Keratinocyte (primary cell): ENCODE results near the gene ZBTB7A. TPM values are rescaled to one million over a fixed set of nuclear protein-coding genes. Genes with fewer than 3 reads are reported as not detected.

Source experiments
- DNase-seq: peaks from one replicate; pipeline ENCODE4 v3.0.0-alpha.2; 2011; ENCODE audit warnings: low read depth, missing footprints, low spot score
- FAIRE-seq: peaks from 2 replicates; lab custom pipeline; 2011; peaks lifted over from hg19 to GRCh38; lab: Jason Lieb, UNC
- H2AFZ ChIP-seq: 2 replicates; pipeline ENCODE4 v1.6.0; 2012; ENCODE audit warnings: low read length, control low read depth, inconsistent platforms; ENCODE audit not compliant: control insufficient read depth
- H3K27ac ChIP-seq: 2 replicates; pipeline ENCODE4 v1.5.1; 2011; ENCODE audit warnings: low read length; ENCODE audit not compliant: control insufficient read depth, insufficient read depth
- H3K27me3 ChIP-seq: 3 replicates; pipeline ENCODE4 v1.6.0; 2011; ENCODE audit warnings: low read length; ENCODE audit not compliant: control insufficient read depth, insufficient read depth; ENCODE audit errors: extremely low read depth
- H3K36me3 ChIP-seq, 2 experiments: 2 replicates in 1 of 2; 3 replicates in 1 of 2; pipeline ENCODE4 v1.5.1; 2011; ENCODE audit warnings: low read length in 2 of 2, mild to moderate bottlenecking in 1 of 2; ENCODE audit not compliant: control insufficient read depth in 2 of 2, insufficient read depth in 2 of 2; ENCODE audit errors: extremely low read depth in 1 of 2
- H3K4me1 ChIP-seq: 3 replicates; pipeline ENCODE4 v1.5.1; 2011; ENCODE audit warnings: low read length; ENCODE audit not compliant: control insufficient read depth, insufficient read depth; ENCODE audit errors: extremely low read depth
- H3K4me2 ChIP-seq: 3 replicates; pipeline ENCODE4 v1.6.0; 2011; ENCODE audit warnings: low read depth, low read length; ENCODE audit not compliant: control insufficient read depth, insufficient read depth; ENCODE audit errors: extremely low read depth
- H3K4me3 ChIP-seq, 3 experiments: fragments of 200-600 bp in 1 of 3; sonication (generic) in 1 of 3; 2 replicates in 2 of 3; 3 replicates in 1 of 3; pipeline ENCODE4 v1.5.1; 2011 to 2016; ENCODE audit warnings: low read length in 3 of 3, mild to moderate bottlenecking in 3 of 3, control low read depth in 2 of 3, inconsistent platforms in 1 of 3, low read depth in 1 of 3, mixed read lengths in 1 of 3, mixed run types in 1 of 3, moderate library complexity in 1 of 3; ENCODE audit not compliant: control insufficient read depth in 2 of 3, insufficient read depth in 2 of 3; ENCODE audit errors: extremely low read depth in 1 of 3
- H3K79me2 ChIP-seq: 2 replicates; pipeline ENCODE4 v1.6.0; 2012; ENCODE audit warnings: low read length; ENCODE audit not compliant: control insufficient read depth, insufficient read depth
- H3K9ac ChIP-seq: 3 replicates; pipeline ENCODE4 v1.6.0; 2011; ENCODE audit warnings: low read length; ENCODE audit not compliant: control insufficient read depth, insufficient read depth; ENCODE audit errors: extremely low read depth
- H3K9me1 ChIP-seq: 3 replicates; pipeline ENCODE4 v1.6.0; 2011; ENCODE audit warnings: low read length; ENCODE audit not compliant: control insufficient read depth, insufficient read depth; ENCODE audit errors: extremely low read depth
- H3K9me3 ChIP-seq: 2 replicates; pipeline ENCODE4 v1.5.1; 2012; ENCODE audit warnings: low read depth, low read length; ENCODE audit not compliant: control insufficient read depth
- H4K20me1 ChIP-seq: 3 replicates; pipeline ENCODE4 v1.6.0; 2011; ENCODE audit warnings: low read length; ENCODE audit not compliant: control insufficient read depth, insufficient read depth; ENCODE audit errors: extremely low read depth
- EZH2 ChIP-seq: IDR thresholded peaks from one replicate; pipeline ENCODE4 v1.6.1; 2012; ENCODE audit warnings: inconsistent platforms, mild to moderate bottlenecking, low read length, moderate library complexity
- dilution Hi-C: fragments of 300-500 bp; cut with MboI; formaldehyde crosslinking; loops from one replicate; pipeline ENCODE4 v1.7.0; 2020; ENCODE audit warnings: low sequenced_read_pairs; ENCODE audit not compliant: extremely low pct_ligation_motif_present
- polyA plus RNA-seq, 5 experiments: library from polyadenylated mRNA; depleted of rRNA in 3 of 5; stranded (reverse) in 3 of 5; stranded (forward) in 1 of 5; unstranded in 1 of 5; fragments of >200 nt; gene quantifications; 1 replicate in 1 of 5; 2 replicates in 3 of 5; 3 replicates in 1 of 5; pipeline versions ENCODE4 v1.2.1 to v1.2.3, GENCODE V29; 2011 to 2012; ENCODE audit warnings: missing spikeins in 2 of 5, low read depth in 1 of 5, low replicate concordance in 1 of 5
- TF ChIP-seq, protein P1 (sequence below), 3 experiments: IDR thresholded peaks in 1 of 3; conservative IDR thresholded peaks in 1 of 3; optimal IDR thresholded peaks in 1 of 3; 2 replicates in 2 of 3; 3 replicates in 1 of 3; pipeline versions ENCODE3 to v1.5.1; 2011; ENCODE audit warnings: low read length in 3 of 3, mild to moderate bottlenecking in 3 of 3, moderate library complexity in 2 of 3, control low read depth in 1 of 3, inconsistent platforms in 1 of 3; ENCODE audit not compliant: insufficient read depth in 2 of 3; ENCODE audit errors: extremely low read depth in 1 of 3

ZBTB7A gene
- polyA plus RNA-seq, 1 donor (not counting 4 experiments of a cell fraction or from before 2014, with no cell fraction given) = 3.7 TPM

DNA sequence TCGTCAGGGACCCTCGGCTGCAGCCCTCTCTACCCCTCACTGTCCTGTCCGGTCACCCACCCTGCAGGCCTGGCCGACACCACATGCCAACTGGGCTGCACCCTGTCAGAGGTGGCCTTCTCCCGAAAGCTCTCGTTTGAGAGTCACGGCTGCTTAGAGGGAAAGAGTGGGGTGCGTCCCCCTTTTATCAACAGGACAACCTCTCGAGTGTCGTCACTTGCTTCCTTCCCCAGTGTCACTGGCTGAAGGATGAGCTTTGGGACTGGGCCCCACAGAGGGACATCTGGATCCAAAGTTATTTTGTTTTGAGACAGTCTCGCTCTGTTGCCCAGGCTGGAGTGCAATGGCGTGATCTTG lies 28.8 kb upstream of the ZBTB7A start:
- Histone ChIP-seq H3K79me2 (no peaks in the 10 kb centered on the region), H3K27ac (no peak overlapping the region), H3K4me1 (no peaks in the 10 kb centered on the region), H3K27me3 (no peaks in the 10 kb centered on the region), H3K9me3 (no peaks in the 10 kb centered on the region), H3K4me3 (no peak overlapping the region), H4K20me1 (no peaks in the 10 kb centered on the region), H3K36me3 (peaks cover 14 to 30% of the 10 kb centered on the region in 2 experiments), H3K4me2 (no peak overlapping the region), H3K9me1 (no peaks in the 10 kb centered on the region), H2AFZ (no peak overlapping the region), H3K9ac (no peak overlapping the region)
- FAIRE-seq = no peak
- DNase-seq = no peak
- dilution Hi-C loops = no loop called here
- TF ChIP-seq EZH2 = no peak
- TF ChIP-seq, protein P1, sequence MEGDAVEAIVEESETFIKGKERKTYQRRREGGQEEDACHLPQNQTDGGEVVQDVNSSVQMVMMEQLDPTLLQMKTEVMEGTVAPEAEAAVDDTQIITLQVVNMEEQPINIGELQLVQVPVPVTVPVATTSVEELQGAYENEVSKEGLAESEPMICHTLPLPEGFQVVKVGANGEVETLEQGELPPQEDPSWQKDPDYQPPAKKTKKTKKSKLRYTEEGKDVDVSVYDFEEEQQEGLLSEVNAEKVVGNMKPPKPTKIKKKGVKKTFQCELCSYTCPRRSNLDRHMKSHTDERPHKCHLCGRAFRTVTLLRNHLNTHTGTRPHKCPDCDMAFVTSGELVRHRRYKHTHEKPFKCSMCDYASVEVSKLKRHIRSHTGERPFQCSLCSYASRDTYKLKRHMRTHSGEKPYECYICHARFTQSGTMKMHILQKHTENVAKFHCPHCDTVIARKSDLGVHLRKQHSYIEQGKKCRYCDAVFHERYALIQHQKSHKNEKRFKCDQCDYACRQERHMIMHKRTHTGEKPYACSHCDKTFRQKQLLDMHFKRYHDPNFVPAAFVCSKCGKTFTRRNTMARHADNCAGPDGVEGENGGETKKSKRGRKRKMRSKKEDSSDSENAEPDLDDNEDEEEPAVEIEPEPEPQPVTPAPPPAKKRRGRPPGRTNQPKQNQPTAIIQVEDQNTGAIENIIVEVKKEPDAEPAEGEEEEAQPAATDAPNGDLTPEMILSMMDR (optimal IDR thresholded peaks at IDR 0.05 in 1 of 3, IDR thresholded peaks at IDR 0.05 in 1 of 3, conservative IDR thresholded peaks at IDR 0.05 in 1 of 3; ENCODE audit: extremely low read depth in 1 of 3, insufficient read depth in 2 of 3, low read length in 3 of 3) = no peak

DNA sequence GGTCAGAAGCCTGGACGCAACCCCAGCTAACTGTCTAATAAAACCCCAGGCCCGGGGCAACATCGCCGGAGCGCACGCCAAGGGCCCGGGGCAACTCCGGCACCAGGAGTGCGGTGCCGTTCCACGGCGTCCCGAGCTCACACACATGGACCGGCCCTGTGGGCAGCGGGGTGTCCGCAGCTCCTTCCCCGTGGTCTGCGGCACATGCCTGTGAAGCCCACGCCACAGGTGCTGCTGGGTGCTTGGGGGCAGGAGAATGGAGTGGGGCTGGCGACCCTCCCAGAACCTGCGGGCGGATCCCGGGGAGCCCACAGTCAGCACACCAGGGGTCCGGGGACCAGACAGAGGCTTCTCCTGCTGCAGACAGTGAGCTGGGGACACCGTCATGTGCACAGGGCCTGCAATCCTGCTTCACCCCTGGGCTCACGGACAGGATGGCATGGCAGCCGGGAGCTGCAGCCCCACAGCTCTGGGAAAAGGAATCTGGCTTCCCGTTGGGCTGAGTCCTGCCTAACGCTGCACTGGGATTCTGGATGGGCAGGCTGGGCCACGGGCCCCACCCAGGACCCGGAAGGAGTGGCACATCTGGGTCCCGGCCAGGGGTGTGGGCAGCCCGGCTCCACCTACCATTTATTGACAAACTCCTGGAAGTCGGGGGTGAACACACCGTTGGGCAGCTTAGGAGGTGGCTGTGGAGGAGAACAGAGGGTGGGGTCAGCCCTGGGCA lies 28.2 kb upstream of the ZBTB7A start:
- no peak overlapping the region for H3K9ac ChIP-seq
- no peaks in the 10 kb centered on the region for H3K9me1 ChIP-seq
- H3K79me2 ChIP-seq = no peaks in the 10 kb centered on the region
- dilution Hi-C loops = no loop called here
- H3K4me1 ChIP-seq = no peaks in the 10 kb centered on the region
- no peaks in the 10 kb centered on the region for H4K20me1 ChIP-seq
- no peak for DNase-seq
- peaks cover 14 to 32% of the 10 kb centered on the region in 2 experiments for H3K36me3 ChIP-seq
- H2AFZ ChIP-seq = no peak overlapping the region
- H3K4me2 ChIP-seq = no peak overlapping the region
- H3K9me3 ChIP-seq = no peaks in the 10 kb centered on the region
- no peak overlapping the region for H3K27ac ChIP-seq
- no peak overlapping the region for H3K4me3 ChIP-seq
- no peak for TF ChIP-seq EZH2
- TF ChIP-seq, protein P1 (optimal IDR thresholded peaks at IDR 0.05 in 1 of 3, IDR thresholded peaks at IDR 0.05 in 1 of 3, conservative IDR thresholded peaks at IDR 0.05 in 1 of 3; ENCODE audit: extremely low read depth in 1 of 3, insufficient read depth in 2 of 3, low read length in 3 of 3) = no peak
- H3K27me3 ChIP-seq = no peaks in the 10 kb centered on the region
- no peak for FAIRE-seq
